HG03097 (cell line): ENCODE measurements around the gene PATE4.
"Not testable (repeated sequence)": the region's sequence is repeated elsewhere in the genome, so short reads cannot be mapped to it uniquely, and the experiment has no call there.

ENCODE experiments used
- ATAC-seq: cut with Tn5 transposase; IDR thresholded peaks from one replicate; pipeline ENCODE4 v1.9.1; 2021; ENCODE audit not compliant: unreplicated experiment, low FRiP score

Gene PATE4, protein sequence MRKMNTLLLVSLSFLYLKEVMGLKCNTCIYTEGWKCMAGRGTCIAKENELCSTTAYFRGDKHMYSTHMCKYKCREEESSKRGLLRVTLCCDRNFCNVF

DNA sequence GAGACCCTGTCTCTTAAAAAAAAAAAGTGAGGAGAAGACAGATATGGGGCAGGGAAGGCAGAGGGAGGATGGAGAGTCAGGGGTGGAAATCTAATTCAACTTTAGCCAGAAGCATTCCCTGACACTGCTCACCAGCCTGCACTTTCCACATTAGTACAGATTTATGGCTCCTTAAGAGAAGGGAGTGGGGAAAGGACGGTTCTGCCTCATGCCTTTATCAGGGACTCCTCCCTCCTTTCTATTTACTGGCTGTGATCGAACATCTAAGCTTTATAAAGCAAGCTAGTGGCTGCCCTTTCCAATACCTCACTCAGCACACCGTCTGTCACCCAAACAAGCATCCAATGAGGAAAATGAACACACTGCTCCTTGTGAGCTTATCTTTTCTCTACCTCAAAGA lies at the start of gene PATE4:
Gene PATE4 (plus strand): TSS at position 301 of the 400 bp plus-strand sequence. CDS start 44 bp downstream, at position 345.
- ATAC-seq: no peak

DNA sequence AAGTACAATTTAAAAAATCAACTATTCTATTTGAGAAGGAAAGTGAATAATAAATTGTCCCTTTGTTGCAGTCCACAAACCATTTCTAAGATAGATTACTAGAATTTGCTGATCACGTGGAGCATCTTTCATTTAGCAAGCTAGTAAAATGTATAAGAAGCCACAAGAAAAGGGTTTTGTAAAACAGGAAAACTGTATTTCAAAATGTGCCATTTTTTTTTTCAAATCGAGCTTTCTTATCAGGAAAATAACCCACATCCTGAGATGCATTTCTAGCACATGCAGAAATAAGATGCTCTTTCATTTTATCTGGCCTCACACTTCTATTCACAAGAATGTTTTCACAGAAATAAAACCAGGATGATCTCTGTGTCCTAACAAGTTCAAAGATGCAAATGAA lies 48.4 kb upstream of the PATE4 start:
- ATAC-seq: no peak

DNA sequence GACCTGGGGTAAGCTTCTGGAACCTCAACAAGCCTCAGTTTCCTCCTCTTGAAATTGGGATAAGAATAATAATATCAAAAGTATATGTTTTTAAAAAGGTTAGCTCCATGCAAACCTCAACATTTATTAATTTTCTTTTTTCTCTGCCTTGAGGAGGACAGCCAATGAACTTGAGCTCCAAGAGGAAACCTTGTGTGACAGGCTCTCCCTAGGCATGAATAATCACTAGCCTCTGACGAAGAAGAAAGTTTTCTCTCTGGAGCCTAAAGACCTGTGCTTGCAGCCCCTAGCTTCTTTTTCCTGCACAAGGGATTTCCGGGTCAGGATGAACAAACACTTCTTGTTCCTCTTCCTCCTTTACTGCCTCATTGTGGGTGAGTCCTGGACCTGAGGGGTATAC lies 45.3 kb upstream of the PATE4 start, which contains the start of gene PATE3:
Gene PATE3 (plus strand): TSS at position 301 of the 400 bp plus-strand sequence. CDS start 25 bp downstream, at position 326.
- ATAC-seq: no peak

DNA sequence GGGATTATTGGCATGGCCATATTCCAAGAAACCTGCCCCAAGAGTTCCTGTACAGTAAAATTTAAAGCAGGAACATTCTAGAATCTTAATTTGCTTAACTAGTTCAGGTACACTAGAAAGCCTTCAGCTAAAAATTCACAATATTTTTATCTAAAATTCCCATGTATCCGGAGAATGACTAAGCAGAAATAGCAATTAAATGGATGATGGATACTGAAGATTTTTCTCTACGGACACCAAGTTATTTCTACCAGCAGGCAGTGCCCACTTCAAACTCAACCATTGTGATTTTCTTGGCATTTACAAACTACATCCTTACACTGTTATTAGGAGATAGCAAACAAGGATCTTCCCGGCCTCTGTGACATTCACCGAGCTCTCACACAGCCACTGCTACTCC lies 42.3 kb upstream of the PATE4 start:
- no peak for ATAC-seq

DNA sequence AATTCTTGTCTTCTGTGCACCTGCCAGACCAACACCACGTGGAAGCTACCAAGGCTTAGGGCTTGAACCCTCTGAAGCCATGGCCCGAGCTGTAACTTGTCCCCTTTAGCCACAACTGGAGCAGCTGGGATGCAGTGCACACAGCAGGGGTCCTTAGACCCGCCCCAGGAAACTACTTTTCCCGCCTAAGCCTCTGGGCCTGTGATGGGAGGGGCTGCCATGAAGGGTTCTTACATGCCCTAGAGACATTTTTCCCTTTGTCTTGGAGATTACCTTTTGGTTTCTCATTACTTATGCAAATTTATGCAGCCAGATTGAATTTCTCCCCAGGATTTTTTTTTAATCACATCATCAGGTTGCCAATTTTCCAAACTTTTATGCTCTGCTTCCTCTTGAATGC lies 35.5 kb upstream of the PATE4 start:
- ATAC-seq: no peak

DNA sequence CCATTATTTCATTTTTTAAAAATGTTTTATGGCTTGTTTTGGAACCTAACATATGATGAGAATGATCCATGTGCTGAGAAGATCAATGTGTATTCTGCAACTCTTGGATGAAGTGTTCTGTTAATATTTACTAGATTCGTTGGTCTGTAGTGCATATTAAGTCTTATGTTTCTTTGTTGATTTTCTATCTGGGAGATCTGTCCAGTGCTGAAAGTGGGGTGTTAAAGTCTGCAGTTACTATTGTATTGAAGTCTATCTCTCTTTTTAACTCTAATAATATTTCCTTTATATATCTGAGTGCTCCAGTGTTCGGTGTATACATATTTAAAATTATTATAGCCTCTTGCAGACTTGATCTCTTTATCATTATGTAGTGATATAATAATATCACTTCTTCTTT lies 33.3 kb upstream of the PATE4 start:
- no peak for ATAC-seq

DNA sequence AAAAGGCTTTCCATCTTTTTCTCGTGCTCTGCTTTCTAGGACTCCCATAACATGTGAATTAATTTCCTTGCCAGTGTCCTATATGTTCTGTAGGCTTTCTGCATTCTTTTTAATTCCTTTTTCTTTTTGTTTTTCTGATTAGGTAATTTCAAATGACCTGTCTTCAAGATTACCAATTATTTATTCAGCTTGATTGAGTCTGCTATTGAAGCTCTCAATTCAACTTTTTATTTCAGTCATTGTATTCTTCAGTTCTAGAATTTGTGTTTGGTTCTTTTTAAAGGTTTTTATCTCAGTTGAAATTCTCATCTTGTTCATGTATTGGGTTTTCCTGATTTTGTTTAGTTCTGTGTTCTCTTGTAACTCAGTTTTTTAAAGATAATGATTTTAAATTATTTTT lies 30.7 kb upstream of the PATE4 start:
- no peak for ATAC-seq

DNA sequence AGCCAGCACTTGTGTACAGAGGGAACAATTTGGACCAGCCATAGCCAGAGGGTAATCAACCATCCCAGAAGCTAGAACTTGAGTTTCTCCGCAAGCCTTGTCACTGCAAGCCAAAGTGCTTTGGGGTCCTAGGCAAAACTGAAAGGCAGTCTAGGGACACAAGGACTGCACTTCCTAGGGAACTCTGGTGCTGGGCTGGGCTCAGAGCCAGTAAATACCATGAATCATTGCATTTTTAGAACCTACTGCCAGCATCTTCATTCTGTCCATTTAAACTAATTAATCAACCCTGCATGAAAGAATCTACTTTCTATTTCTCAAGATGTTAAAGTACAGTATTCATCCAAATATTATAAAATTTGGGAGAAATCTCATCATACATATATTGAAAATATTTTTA lies 25.2 kb upstream of the PATE4 start:
- ATAC-seq: no peak

DNA sequence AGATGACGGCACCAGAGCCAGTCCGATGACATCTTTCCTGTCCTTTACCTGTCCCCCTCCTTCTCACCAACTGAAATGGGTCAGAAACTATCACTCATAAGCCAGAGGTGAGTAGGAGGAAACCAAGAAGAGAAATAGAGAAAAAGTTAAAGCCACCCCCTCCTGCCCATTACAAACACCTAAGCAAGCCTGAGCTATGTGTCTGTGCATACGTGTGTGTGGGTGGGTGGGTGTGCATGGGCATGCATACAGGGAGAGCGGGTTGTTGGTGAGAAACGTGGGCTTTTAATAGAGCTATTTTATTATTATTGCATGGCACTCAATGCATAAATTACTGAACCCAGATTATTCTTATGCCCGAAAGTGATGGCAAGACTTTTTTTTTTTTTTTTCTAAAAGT lies 2.6 kb downstream of the PATE4 start:
- ATAC-seq: no peak

DNA sequence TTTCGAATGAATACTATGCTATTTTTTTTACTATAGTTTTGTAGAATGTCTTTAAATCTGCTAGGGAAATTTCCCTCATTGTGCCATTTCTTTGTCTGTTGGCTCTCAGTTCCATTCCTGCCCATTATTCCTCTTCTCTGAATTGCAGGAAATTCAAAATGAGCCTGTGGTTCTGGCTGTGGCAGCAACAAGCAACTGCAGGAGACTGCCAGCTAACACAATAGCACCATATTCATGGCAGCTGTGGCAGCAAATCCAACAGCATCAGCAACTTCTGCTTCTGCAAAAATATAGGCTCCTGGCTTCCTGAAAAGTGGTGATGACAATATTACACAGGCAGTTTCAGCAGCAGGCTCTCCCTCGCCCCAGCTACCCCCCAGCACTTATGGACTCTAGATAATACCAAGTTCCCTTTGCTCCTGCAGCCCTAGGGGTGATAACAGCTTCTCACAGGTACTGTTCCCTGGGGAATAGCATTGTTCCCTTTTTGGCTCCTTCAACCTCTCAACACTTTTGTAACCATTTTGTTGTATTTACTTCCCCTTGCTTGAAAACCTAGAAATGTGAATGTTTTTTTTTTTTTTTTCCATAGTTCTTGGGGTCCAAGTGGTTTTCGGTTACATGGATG lies 9.3 kb downstream of the PATE4 start:
- ATAC-seq: no peak

DNA sequence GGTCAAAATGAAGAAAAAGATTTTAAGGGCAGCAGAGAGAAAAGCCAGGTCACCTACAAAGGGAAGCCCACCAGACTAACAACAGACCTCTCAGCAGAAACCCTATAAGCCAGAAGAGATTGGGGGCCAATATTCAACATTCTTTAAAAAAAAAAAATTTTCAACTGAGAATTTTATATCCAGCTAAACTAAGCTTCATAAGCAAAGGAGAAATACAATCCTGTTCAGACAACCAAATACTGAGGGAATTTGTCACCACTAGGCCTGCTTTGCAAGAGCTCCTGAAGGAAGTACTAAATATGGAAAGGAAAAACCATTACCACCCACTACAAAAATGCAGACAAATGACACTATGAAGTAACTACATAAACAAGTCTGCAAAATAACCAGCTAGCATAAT lies 13.1 kb downstream of the PATE4 start:
- no peak for ATAC-seq

DNA sequence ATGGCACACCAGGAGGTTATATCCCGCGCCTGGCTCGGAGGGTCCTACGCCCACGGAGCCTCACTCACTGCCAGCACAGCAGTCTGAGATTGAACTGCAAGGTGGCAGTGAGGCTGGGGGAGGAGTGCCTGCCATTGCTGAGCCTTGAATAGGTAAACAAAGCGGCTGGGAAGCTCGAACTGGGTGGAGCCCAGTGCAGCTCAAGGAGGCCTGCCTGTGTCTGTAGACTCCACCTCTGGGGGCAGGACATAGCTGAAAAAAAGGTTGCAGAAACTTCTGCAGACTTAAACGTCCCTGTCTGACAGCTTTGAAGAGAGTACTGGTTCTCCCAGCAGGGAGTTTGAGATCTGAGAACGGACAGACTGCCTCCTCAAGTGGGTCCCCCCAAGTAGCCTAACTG lies 24.6 kb downstream of the PATE4 start:
- ATAC-seq: not testable (repeated sequence)

DNA sequence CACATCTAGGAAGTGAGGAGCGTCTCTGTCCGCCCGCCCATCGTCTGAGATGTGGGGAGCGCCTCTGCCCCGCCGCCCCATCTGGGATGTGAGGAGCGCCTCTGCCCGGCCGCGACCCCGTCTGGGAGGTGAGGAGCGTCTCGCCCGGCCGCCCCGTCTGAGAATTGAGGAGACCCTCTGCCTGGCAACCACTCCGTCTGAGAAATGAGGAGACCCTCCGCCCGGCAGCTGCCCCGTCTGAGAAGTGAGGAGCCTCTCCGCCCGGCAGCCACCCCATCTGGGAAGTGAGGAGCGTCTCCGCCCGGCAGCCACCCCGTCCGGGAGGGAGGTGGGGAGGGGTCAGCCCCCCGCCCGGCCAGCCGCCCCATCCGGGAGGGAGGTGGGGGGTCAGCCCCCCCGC lies 29.7 kb downstream of the PATE4 start:
- ATAC-seq: not testable (repeated sequence)

DNA sequence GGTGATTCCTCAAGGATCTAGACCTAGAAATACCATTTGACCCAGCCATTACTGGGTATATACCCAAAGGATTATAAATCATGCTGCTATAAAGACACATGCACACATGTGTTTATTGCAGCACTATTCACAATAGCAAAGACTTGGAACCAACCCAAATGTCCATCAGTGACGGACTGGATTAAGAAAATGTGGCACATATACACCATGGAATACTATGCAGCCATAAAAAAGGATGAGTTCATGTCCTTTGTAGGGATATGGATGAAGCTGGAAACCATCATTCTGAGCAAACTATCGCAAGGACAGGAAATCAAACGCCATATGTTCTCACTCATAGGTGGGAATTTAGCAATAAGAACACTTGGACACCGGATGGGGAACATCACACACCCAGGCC lies 32.2 kb downstream of the PATE4 start:
- not testable (repeated sequence) for ATAC-seq

DNA sequence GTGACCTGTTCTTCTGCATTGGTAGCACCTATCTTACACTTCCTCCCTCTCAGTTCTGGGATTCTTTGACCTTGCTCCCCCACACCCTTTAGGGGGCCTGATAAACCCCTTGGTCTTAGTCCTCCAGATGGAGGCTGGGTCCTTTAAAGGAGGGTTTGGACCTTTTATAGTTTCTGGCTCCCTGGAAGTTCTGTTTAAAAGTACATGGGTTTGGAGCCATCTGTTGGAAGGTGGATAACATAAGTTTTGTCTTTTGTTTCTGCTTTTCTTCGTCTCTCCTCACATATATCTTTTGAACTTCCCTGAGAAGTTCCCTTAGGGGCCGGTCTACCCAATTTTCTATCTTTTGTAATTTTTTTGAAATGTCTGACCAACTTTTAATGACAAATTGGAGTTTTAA lies 36.4 kb downstream of the PATE4 start:
- no peak for ATAC-seq

DNA sequence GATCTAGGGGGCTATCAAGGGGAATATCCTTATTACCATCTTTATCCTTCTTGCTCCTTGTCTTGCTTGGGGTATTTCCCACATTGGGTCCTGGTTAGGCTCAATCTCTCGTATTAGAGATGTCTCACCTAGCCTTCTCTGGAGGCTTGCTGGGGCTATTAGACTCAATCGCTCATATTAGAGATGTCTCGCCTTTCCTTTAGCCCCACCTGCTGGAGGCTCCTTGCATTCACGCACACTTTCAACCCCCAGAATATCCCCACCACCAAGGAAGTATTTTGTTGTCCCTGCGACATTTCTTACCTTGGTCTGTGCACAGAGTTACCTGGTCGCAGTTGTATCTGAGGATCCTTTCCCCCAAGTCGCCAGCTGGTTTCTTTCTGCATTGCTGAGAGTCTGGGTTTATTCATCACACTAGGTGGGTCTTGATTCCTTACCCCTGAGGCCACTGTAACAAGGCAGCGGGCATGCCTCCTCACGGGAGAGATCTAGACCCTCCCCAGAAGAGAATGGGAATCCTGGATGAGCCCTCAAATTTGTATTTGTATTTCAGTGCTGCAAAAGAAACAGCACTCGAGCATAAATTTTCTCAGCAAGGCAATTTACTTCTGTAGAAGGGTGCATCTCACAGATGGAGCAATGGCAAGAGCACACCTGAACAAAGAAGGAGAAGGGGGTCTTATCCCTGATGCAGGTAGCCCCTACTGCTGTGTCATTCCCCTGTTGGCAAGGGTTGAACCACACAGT lies 38.4 kb downstream of the PATE4 start:
- ATAC-seq: no peak

DNA sequence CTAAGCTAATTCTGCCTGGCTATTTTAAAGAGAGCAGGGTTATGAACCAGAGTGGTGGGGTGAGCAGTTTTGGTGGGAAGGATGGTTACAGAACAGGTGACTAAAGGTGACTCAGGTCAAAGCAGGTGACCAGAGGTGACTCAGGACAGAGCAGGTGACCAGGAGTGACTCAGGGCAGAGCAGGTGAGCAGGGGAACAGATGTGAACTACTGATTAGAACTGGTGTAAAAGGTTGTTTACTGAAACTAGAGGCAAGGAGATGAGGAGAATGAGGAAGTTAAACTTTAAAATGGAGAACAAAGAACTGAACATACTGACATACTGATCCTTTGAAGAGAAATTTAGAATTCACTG lies 39.0 kb downstream of the PATE4 start:
- no peak for ATAC-seq

DNA sequence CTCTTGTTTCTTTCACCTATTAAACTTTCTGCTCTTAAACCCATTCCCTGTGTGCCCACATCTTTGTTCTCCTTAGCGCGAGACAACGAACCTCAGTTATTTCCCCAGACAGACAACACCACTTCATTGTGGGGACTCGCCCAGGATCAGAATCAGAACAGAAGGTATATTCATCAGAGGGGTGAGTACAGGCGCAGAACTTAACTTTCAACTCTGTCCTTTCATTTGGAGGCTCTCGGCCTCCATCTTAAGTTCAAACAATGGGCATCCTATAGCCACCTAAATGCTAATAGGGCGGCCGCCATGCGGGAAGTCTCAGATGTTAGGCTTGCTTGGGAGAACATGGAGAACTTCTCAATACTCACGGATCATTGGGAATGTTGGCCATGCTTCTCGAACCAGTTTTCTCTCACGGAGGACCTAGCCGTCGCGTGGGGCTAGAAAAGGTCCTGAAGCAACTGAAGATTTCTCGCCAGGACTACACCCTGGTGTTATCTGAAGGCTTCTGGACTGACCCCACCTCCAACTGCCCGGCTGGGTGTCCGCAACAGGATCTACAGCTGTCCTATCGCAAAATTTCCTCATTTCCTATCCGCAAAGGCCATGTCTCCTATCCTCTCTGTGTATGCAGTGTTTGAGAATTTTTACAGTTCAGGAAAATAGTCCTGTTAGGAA lies 40.9 kb downstream of the PATE4 start:
- ATAC-seq: no peak

DNA sequence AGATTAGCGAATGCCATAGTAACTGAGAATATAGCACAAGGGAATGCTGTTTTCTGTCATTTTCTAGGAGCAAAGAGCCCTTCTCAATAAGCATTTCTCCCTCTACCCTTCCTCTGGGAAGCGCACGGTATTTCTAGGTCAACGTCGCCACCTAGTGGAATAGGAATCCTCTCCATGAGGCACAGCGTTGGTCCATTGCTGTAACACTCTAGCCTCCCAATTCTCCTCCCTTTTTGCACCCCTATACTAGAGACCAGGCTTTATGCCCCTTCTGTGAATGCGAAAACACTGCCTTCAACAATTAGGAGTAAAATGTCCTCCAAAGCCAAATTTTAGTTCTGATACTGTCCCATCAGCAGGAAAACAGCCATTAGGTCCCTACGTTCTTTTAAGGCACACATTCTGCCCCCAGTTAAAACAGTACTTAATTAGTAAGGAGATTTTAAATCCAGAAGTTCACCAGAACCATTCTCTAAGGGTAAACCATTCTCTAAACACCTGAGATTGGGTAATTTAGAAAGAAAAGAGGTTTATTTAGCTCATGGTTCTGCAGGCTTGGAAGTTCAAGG lies 41.5 kb downstream of the PATE4 start:
- no peak for ATAC-seq

DNA sequence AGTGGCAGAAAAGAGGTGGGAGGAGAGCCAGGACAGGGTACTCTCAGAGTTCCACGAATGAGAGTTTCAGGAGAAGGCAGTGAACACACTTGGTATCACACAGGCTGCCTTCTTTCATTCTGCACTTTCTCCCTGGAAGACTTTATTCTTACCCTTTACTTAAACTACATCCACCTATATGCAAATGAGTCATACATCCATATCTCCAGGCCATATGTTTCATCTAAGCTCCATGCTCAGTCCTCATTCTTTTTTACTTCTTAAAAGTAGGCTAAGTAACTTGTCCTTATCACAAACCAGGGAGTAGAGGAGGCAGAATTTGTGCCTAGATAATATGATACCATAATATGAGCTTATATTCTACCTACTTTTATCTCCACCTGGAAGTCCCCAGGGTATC lies 48.2 kb downstream of the PATE4 start:
- no peak for ATAC-seq

DNA sequence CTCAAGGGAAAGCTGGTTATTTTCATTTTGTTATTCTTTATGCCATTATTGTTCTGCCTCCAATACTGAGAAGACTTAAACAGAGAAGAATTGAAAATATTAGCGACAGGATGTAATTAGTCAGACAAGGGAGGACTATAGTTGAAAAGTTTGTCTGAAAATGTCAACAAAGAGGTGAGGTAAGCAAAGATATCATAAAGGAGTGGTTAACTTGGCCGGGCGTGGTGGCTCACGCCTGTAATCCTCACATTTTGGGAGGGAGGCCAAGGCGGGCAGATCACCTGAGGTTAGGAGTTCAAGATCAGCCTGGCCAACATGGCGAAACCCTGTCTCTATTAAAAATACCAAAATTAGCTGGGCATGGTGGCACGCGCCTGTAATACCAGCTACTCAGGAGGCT lies 50.3 kb downstream of the PATE4 start:
- ATAC-seq: no peak
